Right lobe of liver (tissue), 6 donors: ENCODE measurements around the gene AIF1L. TPM values are rescaled to one million over a fixed set of nuclear protein-coding genes. Genes with fewer than 3 reads are reported as not detected.

Source experiments
- ATAC-seq, 4 donors: fragments of 200-7000 bp; cut with Tn5 transposase; one replicate each; pipeline ENCODE4 v1.9.1; 2020; ENCODE audit warnings: mild to moderate bottlenecking in 4 of 4, moderate library complexity in 4 of 4
- DNase-seq, 3 donors: peaks; one replicate each; pipeline ENCODE4 v3.0.0-alpha.2; 2020
- H3K27ac ChIP-seq, 3 donors: fragments of 200-600 bp; one replicate each; pipeline ENCODE4 v1.8.0; 2022
- H3K27me3 ChIP-seq, 2 donors: fragments of 200-600 bp; one replicate each; pipeline ENCODE4 v1.8.0; 2022
- H3K36me3 ChIP-seq, 4 donors: fragments of 200-600 bp; sonication (generic) in 1 of 4; one replicate each; pipeline versions ENCODE4 v1.5.1 to v1.8.0; 2017 to 2022; ENCODE audit warnings: control low read depth in 1 of 4
- H3K4me1 ChIP-seq, 4 donors: fragments of 200-600 bp; sonication (generic) in 1 of 4; one replicate each; pipeline versions ENCODE4 v1.5.1 to v1.8.0; 2017 to 2022; ENCODE audit warnings: control low read depth in 1 of 4
- H3K4me3 ChIP-seq, 3 donors: fragments of 200-600 bp; one replicate each; pipeline ENCODE4 v1.8.0; 2022
- H3K9me3 ChIP-seq, 4 donors: fragments of 200-600 bp; sonication (generic) in 1 of 4; one replicate each; pipeline versions ENCODE4 v1.5.1 to v1.8.0; 2017 to 2022; ENCODE audit warnings: control low read depth in 1 of 4
- POLR2A ChIP-seq: fragments of 450-650 bp; IDR thresholded peaks from one replicate; pipeline ENCODE4 v1.6.1; 2017; ENCODE audit warnings: antibody characterized with exemption, mild to moderate bottlenecking
- WGBS: methylation state at CpG from one replicate; pipeline ENCODE4 v1.1.6; 2018; ENCODE audit warnings: low coverage, low lambda C conversion rate; ENCODE audit not compliant: insufficient coverage; ENCODE audit errors: missing lambda C conversion rate; 5-methylcytosine and 5-hydroxymethylcytosine counted together
- intact Hi-C, 2 donors: fragments of 100-400 bp; cut with DNase I; formaldehyde crosslinking; loops; one replicate each; pipeline versions ENCODE4 v1.11.2 to v1.14.1; 2022
- total RNA-seq, 6 experiments: library from RNA; depleted of rRNA in 2 of 6; stranded (reverse); fragments of >200 nt in 2 of 6; fragmentation: NEBNext Ultra II Directional in 3 of 6; extraction: Animal tissue kit (Norgen Biotek cat#: 25700) in 3 of 6; gene quantifications; one replicate each; pipeline versions ENCODE4 v1.1.0 to v1.2.4, GENCODE V29; 2016 to 2023
- TF ChIP-seq, protein P1 (sequence below), 4 donors: fragments of 200-600 bp in 3 of 4; fragments of 450-650 bp in 1 of 4; IDR thresholded peaks; one replicate each; pipeline versions ENCODE4 v1.5.1 to v1.8.0; 2016 to 2022; ENCODE audit warnings: antibody characterized with exemption in 4 of 4, mild to moderate bottlenecking in 2 of 4
- donor health status: DM: no; HTN: yes; CAD: no.
- donor health status: DM: no; HTN: no; CAD: no.
- donor health status: DM: no; HTN: no; CAD: no.
- donor health status: DM: no; HTN: yes; CAD: no.
- donor health status: DM: no; HTN: yes; CAD: no.

AIF1L gene
- total RNA-seq, 6 experiments from 2014 or later, result 0.33 to 1.4 (median 0.49) TPM

DNA sequence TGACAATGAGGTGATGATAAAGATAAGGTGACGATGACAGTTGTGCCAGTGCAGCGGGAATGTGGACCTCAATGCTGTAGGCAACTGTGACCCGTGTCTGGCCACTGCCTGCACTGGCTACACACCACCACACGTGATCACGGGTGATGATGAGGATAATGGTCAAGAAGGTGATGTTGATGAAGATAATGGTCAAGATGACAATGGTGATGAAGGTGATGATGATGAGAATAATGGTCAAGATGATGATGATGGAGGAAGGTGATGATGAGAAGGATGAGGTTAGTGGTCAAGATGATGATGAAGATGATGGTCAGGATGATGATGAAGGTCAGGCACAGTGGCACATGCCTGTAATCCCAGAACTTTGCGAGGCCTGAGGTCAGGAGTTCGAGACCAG is 30.7 kb upstream of the AIF1L start:
- ATAC-seq (no peak), DNase-seq (no peak)
- Histone ChIP-seq H3K4me1 (peaks cover 0 to 10% (median 0%) of the 10 kb centered on the region in 4 donors), H3K4me3 (no peak overlapping the region), H3K27ac (no peak overlapping the region), H3K27me3 (no peaks in the 10 kb centered on the region), H3K9me3 (no peaks in the 10 kb centered on the region), H3K36me3 (no peaks in the 10 kb centered on the region)
- WGBS, result 80% methylated on average over 7 of the region's 7 CpGs
- TF ChIP-seq, protein P1, sequence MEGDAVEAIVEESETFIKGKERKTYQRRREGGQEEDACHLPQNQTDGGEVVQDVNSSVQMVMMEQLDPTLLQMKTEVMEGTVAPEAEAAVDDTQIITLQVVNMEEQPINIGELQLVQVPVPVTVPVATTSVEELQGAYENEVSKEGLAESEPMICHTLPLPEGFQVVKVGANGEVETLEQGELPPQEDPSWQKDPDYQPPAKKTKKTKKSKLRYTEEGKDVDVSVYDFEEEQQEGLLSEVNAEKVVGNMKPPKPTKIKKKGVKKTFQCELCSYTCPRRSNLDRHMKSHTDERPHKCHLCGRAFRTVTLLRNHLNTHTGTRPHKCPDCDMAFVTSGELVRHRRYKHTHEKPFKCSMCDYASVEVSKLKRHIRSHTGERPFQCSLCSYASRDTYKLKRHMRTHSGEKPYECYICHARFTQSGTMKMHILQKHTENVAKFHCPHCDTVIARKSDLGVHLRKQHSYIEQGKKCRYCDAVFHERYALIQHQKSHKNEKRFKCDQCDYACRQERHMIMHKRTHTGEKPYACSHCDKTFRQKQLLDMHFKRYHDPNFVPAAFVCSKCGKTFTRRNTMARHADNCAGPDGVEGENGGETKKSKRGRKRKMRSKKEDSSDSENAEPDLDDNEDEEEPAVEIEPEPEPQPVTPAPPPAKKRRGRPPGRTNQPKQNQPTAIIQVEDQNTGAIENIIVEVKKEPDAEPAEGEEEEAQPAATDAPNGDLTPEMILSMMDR (IDR thresholded peaks at IDR 0.05), result no peak
- no peak for TF ChIP-seq POLR2A
- intact Hi-C loops, result no loop called here

DNA sequence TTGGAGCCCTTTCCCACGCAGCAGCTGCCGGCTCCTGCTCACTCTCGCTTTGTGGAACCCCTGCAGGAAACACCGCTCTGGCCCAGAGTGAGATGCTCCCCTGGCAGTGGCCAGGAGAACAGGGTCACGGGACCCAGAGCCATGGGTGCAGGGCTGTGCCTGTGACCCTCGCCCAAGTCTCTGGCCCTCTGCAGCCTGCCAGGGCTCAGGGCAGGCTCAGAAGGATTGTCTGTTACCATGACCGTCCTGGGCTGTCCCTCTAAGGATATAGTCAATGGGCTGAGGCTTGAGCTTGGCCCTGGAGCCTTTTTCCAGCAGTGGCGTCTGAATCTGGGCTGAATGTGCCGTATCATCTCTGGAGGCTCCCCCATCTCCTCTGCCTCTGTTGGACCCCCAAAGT is 28.7 kb upstream of the AIF1L start:
- WGBS, result 20% methylated on average over 2 of the region's 9 CpGs
- peak in 1 of 4 donors; percentile 19 for ATAC-seq
- H3K27me3 ChIP-seq, result no peaks in the 10 kb centered on the region

DNA sequence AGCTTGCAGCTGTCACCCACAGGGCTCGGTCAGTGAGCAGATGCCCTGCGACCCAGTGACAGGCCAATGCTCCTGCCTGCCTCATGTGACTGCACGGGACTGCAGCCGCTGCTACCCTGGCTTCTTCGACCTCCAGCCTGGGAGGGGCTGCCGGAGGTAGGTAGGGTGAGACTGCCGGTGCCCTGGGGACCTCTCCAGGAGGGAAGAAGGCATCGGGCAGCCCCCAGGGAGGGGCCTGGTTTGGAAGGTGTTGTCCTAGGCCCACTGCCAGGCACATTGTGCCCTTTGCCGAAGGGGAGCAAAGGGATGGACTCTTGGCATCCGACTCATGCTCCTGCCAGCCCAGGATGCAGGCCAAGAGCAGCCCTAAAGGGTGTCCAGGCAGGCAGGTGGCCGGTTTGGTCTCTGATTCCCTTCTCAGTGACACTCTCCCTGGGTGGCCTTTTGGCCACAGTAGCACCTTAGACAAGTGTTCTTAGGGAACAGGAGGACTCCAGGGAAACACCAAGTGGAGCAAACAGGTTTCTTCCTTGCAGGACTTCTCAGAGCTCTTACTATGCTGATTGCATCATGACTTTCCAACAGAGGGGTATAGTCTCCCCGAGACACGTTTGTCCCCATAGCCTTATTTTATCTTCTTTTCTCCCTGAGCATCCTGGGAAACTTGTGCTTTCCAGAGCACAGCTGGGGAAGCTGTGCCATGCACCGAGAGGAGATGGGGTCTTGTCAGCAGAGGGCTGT is 28.1 kb upstream of the AIF1L start:
- H3K36me3 ChIP-seq, result no peaks in the 10 kb centered on the region
- H3K27ac ChIP-seq, result no peak overlapping the region
- peak; percentile 71 to 91 (median 74) for ATAC-seq
- no peaks in the 10 kb centered on the region for H3K9me3 ChIP-seq
- no peaks in the 10 kb centered on the region for H3K27me3 ChIP-seq
- H3K4me1 ChIP-seq, result peaks cover 0 to 10% (median 0%) of the 10 kb centered on the region in 4 donors
- DNase-seq, result peak; percentile 41 to 82 (median 79)
- intact Hi-C loops, result no loop called here
- 16% methylated on average over 6 of the region's 14 CpGs for WGBS
- no peak overlapping the region for H3K4me3 ChIP-seq
- TF ChIP-seq, protein P1 (IDR thresholded peaks at IDR 0.05), result no peak

More for the DNA sequence above, 28.7 kb upstream of the AIF1L start:
- Histone ChIP-seq H3K27ac (no peak overlapping the region), H3K9me3 (no peaks in the 10 kb centered on the region), H3K4me1 (peaks cover 0 to 10% (median 0%) of the 10 kb centered on the region in 4 donors), H3K36me3 (no peaks in the 10 kb centered on the region), H3K4me3 (no peak overlapping the region)
- TF ChIP-seq POLR2A, result no peak
- TF ChIP-seq, protein P1 (IDR thresholded peaks at IDR 0.05), result no peak
- DNase-seq, result no peak
- intact Hi-C loops, result no loop called here

DNA sequence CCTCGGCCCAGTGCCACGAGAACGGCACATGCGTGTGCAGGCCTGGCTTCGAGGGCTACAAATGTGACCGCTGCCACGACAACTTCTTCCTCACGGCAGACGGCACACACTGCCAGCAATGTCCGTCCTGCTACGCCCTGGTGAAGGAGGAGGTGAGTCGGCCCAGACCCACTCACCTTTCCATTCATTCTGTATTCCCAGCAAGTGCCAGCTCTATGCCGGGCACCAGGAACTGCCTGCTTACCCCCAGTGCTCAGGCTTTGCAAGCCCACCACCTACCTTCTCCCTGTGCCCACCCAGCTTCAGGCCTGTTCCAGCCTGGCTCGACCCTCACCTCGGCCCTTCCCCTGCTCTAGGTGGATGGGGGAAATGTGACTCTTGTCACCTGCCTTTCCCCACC is 26.6 kb upstream of the AIF1L start:
- Histone ChIP-seq H3K4me3 (no peak overlapping the region), H3K27ac (no peak overlapping the region), H3K4me1 (peaks cover 0 to 10% (median 0%) of the 10 kb centered on the region in 4 donors), H3K36me3 (no peaks in the 10 kb centered on the region), H3K9me3 (no peaks in the 10 kb centered on the region), H3K27me3 (no peaks in the 10 kb centered on the region)
- ATAC-seq (no peak), DNase-seq (no peak)
- TF ChIP-seq, protein P1 (IDR thresholded peaks at IDR 0.05), result no peak
- TF ChIP-seq POLR2A, result no peak
- 23% methylated on average over 2 of the region's 15 CpGs for WGBS
- intact Hi-C loops, result no loop called here
